ENCODE data around the gene AGTR1.

- TF ChIP-seq FOXM1 (IDR thresholded peaks at IDR 0.05; ENCODE audit: borderline replicate concordance) (no peak), TARDBP (IDR thresholded peaks at IDR 0.05) (no peak), BHLHE40 (IDR thresholded peaks at IDR 0.05; ENCODE audit: borderline replicate concordance) (no peak)
Observed at GRCh38 chr3:148789146-148789545, 91.4 kb downstream of the AGTR1 start.

Data from HEK293T (cell line).